ENCODE results near the gene ASB4.

Gene ASB4

GRCh38 chr7:95526128-95526738 lies 40.5 kb downstream of the ASB4 start:
- no peak for DNase-seq (ENCODE audit: low read depth in 3 of 3)

- DNase-seq (ENCODE audit: low read depth in 3 of 3), result no peak
Measured at GRCh38 chr7:95527033-95527775, 41.5 kb downstream of the ASB4 start.

DNA sequence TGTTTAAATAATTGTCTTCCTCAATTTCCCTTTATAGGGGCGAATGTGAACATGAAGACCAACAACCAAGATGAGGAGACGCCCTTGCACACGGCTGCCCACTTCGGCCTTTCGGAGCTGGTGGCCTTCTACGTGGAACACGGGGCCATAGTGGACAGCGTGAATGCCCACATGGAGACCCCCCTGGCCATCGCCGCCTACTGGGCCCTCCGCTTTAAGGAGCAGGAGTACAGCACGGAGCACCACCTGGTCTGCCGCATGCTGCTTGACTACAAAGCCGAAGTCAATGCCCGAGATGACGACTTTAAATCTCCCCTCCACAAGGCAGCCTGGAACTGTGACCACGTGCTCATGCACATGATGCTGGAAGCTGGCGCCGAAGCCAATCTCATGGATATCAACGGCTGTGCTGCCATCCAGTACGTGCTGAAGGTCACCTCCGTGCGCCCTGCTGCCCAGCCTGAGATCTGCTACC lies 42.1 kb downstream of the ASB4 start:
- no peak for DNase-seq (ENCODE audit: low read depth in 3 of 3)

- no peak for DNase-seq (ENCODE audit: low read depth in 3 of 3)
Measured at GRCh38 chr7:95529701-95530100, 44.0 kb downstream of the ASB4 start.

- no peak for DNase-seq (ENCODE audit: low read depth in 3 of 3)
Measured at GRCh38 chr7:95530881-95531280, 45.1 kb downstream of the ASB4 start.

- no peak for DNase-seq (ENCODE audit: low read depth in 3 of 3)
Measured at GRCh38 chr7:95531605-95532219, 46.0 kb downstream of the ASB4 start.

DNA sequence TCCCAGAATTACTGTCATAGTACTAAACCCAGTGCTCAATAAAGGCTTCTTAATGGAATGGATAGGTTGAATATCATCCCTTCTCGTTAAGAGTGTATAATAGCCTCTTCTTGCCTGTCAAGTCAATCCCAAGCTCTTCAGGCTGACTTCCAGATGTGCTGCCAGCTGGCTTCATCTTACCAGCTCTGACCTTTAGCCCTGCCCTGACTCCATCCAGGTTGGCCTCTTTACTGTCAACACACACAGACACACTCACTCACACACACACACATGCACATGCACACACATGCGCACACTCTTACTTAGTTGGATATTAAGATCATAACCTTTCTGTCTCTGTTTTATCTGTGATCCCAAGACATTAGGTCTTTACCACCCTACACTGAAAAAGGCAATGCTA lies 49.1 kb downstream of the ASB4 start:
- DNase-seq (ENCODE audit: low read depth in 3 of 3), result no peak

- DNase-seq (ENCODE audit: low read depth in 3 of 3), result no peak
Measured at GRCh38 chr7:95535662-95536061, 49.9 kb downstream of the ASB4 start.

DNA sequence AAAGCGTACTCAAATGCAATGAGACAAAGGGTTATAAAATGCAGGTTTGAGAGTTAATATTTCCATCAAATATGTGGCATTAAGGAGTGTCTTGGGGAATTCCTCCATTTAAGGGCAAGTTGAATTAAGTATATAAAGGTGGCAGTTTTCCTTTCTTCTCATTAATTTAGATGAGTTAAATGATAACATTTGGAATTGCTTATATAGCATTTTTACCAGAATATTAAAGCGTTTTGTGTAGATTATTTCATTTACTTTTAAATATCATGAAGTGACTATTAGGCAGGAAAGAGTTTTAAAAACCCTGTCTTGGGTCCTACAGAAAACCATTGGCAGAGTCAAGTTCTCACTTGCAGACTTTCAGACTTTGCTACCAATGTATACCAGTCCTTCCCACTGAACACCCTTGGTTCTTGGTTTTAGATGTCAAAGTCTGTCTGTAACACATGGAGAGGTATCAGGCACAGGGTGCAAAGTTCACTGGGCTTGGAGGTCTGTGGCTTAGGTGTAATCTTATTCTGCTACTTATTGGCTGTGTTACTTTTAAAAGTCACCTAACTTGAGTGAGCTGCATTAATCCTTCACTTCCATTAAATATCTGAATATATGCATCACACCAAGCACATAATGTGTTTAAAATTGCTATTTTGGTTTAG lies 51.0 kb downstream of the ASB4 start:
- no peak for DNase-seq (ENCODE audit: low read depth in 3 of 3)

DNA sequence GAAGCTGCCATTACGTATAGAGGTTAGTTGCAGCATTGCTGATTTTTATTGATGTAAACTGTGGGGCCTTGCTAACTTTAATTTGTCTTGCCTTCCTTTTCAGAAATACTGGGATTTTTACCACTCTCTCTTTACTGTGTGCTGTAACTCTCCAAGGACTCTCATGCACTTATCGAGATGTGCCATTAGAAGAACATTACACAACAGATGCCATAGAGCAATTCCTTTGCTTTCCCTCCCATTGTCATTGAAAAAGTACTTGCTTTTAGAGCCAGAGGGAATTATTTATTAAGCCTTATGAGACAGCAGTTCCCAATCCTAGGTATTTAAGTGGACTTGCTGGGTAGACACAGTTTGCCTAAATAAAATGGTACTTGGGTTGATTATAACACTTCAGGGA lies 51.7 kb downstream of the ASB4 start:
- no peak for DNase-seq (ENCODE audit: low read depth in 3 of 3)

GRCh38 chr7:95539426-95539825 lies 53.7 kb downstream of the ASB4 start:
- DNase-seq (ENCODE audit: low read depth in 3 of 3), result no peak

DNA sequence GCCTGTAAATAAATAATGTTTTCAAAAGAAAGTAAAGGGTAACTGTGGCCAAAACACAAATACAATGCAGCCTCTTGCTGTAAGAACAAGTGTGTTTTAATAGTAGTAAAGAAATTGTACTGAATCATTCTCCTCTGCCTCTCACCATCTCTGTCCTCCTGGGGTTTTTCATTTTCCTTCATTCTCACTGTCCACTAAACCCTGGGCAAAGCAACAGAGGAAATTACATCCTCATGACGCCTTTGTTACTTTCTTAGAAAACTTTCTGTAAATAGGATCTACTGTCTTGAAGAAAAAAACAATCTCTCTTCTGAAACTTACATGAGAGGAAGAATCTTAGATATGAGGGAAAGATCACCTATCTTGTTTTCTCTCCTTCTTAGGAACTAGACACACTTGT lies 54.6 kb downstream of the ASB4 start:
- DNase-seq (ENCODE audit: low read depth in 3 of 3), result no peak

- DNase-seq (ENCODE audit: low read depth in 3 of 3), result no peak
Measured at GRCh38 chr7:95543312-95543711, 57.6 kb downstream of the ASB4 start.

DNA sequence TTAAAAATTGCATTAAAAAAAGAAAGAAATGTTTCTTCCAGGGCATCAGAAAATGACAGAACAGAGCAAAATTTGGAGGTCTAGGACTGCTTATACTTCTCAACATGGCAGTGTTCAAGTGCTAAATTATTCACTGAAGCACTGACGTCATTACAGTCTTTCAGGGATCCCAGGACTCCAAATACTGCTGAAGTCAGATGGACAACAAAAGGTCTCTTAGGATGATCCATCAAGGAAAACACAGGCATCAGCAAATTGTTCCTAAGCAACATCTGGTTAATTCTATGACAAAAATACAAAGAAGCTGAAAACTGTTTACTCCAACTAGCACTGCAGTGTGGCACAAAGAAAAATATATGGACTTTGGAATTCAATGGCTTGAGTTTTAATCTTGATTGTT lies 58.4 kb downstream of the ASB4 start:
- no peak for DNase-seq (ENCODE audit: low read depth in 3 of 3)

- no peak for DNase-seq (ENCODE audit: low read depth in 3 of 3)
Measured at GRCh38 chr7:95545007-95545615, 59.4 kb downstream of the ASB4 start.

DNA sequence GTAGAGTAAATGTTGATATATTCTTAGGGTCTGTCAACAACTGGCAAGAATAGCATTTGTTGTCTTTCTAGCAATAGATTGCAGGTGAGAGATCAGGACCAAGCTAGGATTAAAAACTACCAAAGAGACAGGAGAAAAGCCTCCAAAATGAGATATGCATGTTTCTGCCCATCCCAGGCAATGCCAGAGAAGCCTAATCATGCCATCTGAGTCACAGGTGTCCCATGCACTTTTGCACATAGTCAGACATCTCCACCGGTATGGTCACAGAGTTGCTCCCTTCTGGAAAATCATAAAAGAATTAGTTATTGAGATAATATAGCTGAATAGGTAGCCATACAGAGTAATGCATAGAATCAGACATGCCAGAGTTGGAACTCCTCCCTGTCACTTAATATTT lies 59.9 kb downstream of the ASB4 start:
- DNase-seq (ENCODE audit: low read depth in 3 of 3), result no peak

GRCh38 chr7:95546647-95547046 lies 60.9 kb downstream of the ASB4 start:
- no peak for DNase-seq (ENCODE audit: low read depth in 3 of 3)

DNA sequence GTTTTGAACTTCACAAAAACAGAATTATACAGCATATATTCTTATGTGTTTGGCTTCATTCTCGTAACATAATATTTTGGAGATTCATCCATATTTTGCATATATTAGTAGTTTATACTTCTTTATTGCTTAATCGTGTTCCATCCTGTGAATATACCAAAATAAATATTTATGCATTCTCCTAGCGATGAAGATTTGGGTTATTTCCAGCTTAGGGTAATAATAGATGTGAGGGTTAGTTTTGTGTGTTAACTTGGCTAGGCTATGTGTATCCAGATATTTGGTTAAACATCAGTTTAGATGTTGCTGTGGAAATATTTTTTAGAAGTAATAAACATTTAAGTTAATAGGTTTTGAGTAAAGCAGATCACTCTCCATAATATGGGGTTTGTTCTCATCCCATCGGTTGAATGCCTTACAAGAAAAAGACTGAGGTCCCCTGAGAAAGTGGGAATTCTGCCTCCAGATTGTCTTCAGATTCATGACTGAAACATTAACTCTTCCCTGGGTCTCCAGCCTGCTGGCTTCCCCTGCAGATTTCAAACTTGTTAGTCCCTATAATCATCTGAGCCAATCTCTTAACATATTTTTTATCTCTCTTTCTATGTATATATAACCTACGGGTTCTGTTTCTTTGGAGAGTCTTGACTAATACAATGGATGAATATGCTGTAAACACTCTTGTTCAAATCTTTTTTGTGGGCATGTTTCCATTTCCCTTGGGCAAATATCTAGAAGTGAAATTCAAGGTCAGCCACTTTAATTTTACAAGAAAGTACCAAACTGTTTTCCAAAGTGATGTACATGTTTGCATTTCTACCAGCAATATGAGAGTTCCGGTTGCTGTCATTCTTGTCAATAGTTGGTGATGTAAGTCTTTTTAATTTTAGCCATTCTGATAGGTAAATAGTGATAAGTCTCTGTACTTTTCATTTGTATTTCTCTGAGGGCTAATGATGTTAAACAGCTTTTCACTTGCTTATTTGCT lies 61.9 kb downstream of the ASB4 start:
- DNase-seq (ENCODE audit: low read depth in 3 of 3), result no peak

GRCh38 chr7:95549818-95550529 lies 64.2 kb downstream of the ASB4 start:
- DNase-seq (ENCODE audit: low read depth in 3 of 3), result no peak

DNA sequence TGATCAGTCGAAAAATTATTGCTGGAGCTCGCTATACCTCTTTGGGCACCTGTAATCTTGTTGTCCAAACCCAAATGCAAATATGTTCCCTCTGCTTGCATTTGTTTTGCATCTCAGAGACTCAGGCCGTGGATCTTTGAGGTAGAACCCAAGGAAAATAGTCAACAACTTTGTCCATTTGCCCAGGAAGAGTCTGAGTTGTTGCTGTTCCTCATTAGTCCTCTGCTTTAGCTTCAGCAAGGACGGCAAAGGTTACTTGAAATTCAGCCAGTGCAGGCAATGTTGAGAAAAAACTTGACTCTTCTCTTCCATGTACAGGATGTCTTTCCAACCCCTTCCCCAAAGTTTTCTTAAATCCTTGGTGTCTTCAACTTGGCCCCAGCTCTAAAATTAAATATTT lies 64.8 kb downstream of the ASB4 start:
- no peak for DNase-seq (ENCODE audit: low read depth in 3 of 3)

Measured in stimulated activated CD4-positive, alpha-beta T cell treated with anti-CD3 and anti-CD28 coated beads, TNF-alpha, amount 100 ng/mL, for 24 hours (primary cell).